ENCODE measurements around the gene TRANK1.
A peak's percentile ranks its signal among the peaks of the same experiment; 100 is the strongest.
"Not testable (repeated sequence)": the region's sequence is repeated elsewhere in the genome, so short reads cannot be mapped to it uniquely, and the experiment has no call there.

Gene TRANK1

DNA sequence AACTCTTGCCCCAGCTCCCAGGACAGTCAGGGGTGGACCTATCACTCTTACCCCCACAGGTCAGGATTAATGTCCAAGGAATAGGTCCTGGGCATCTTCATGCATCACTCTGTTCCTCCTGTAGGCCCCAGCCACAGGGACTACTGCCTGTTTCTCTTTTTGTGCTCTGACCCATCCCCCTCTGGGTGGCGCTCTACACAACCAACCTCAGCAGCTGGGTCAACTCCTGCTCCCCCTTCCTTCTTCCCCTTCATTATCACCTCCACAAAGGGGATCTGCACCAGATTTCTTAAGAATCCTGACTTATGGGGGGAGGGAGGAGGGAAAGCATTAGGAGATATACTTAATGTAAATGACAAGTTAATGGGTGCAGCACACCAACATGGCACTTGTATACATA, 12.2 kb upstream of the TRANK1 start:
- no peak overlapping the region for H3K4me3 ChIP-seq (ENCODE audit: low read length)
- TF ChIP-seq, protein P1, sequence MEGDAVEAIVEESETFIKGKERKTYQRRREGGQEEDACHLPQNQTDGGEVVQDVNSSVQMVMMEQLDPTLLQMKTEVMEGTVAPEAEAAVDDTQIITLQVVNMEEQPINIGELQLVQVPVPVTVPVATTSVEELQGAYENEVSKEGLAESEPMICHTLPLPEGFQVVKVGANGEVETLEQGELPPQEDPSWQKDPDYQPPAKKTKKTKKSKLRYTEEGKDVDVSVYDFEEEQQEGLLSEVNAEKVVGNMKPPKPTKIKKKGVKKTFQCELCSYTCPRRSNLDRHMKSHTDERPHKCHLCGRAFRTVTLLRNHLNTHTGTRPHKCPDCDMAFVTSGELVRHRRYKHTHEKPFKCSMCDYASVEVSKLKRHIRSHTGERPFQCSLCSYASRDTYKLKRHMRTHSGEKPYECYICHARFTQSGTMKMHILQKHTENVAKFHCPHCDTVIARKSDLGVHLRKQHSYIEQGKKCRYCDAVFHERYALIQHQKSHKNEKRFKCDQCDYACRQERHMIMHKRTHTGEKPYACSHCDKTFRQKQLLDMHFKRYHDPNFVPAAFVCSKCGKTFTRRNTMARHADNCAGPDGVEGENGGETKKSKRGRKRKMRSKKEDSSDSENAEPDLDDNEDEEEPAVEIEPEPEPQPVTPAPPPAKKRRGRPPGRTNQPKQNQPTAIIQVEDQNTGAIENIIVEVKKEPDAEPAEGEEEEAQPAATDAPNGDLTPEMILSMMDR (IDR thresholded peaks at IDR 0.05; ENCODE audit: insufficient read depth, low read depth, low read length, missing control alignments) = no peak
- DNase-seq (ENCODE audit: low read depth) = no peak

DNA sequence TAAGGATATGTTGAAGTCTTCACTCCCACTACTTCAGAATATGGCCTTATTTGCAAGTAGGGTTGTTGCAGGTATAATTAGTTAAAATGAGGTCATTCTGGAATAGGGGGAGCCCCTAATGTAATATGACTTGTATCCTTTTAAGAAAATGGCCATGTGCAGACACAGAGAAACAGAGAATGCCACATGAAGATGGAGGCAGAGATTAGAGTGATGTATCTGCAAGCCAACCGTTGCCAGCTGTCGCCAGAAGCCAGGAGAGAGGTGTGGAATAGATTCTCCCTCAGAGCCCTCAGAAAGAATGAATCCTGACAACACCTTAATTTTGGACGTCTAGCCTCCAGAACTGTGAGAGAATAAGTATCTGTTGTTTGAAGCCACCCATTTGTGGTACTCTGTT, 11.3 kb upstream of the TRANK1 start:
- no peak overlapping the region for H3K4me3 ChIP-seq (ENCODE audit: low read length)
- no peak for DNase-seq (ENCODE audit: low read depth)
- TF ChIP-seq, protein P1 (IDR thresholded peaks at IDR 0.05; ENCODE audit: insufficient read depth, low read depth, low read length, missing control alignments) = no peak

DNA sequence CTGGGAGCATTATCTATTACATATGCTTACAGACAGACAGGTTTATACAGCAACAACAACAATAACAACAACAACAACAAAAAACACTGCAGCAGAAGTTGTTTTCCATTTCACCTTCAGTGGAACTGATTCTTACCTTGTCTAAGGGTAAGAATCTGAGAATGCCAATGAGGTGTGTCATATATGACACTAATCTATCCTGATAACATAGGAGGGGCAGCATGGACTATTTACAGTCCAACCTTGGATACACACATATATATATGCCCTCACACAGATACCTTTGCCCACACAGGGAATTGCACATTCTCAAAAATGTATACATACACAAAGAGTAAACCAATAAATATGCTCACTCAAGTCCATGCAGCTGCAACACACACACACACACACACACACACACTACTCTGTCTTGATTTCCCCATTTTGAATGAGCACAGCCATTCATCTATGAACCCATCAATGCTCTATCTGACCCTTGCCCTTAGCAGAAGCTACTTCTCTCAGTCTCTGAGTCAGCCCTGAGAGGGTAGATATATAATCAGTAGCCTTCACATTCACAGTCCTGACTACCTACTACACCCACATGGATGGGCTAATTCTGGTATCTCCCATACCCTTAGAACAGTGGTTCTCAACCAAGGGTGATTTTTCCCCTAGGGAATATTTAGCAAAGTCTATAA, 9.7 kb upstream of the TRANK1 start:
- H3K4me3 ChIP-seq (ENCODE audit: low read length) = no peak overlapping the region
- TF ChIP-seq, protein P1 (IDR thresholded peaks at IDR 0.05; ENCODE audit: insufficient read depth, low read depth, low read length, missing control alignments) = no peak
- peak; percentile 14 for DNase-seq (ENCODE audit: low read depth)

DNA sequence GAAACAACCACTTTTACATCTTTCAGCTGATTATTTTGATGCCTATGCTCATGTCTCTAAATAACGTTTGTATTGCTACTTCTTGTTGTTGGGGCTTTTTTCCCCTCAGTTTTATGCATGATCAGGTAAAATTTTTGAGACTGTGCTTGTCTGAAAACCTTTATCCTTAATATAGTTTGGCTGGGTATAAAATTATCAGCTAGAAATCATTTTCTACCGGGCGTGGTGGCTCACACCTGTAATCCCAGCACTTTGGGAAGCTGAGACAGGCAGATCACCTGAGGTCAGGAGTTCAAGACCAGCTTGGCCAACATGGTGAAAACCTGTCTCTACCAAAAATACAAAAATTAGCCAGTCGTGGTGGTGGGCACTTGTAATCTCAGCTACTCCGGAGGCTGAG, 3.0 kb upstream of the TRANK1 start:
- DNase-seq (ENCODE audit: low read depth); H3K4me3 ChIP-seq (ENCODE audit: low read length): not testable (repeated sequence)

DNA sequence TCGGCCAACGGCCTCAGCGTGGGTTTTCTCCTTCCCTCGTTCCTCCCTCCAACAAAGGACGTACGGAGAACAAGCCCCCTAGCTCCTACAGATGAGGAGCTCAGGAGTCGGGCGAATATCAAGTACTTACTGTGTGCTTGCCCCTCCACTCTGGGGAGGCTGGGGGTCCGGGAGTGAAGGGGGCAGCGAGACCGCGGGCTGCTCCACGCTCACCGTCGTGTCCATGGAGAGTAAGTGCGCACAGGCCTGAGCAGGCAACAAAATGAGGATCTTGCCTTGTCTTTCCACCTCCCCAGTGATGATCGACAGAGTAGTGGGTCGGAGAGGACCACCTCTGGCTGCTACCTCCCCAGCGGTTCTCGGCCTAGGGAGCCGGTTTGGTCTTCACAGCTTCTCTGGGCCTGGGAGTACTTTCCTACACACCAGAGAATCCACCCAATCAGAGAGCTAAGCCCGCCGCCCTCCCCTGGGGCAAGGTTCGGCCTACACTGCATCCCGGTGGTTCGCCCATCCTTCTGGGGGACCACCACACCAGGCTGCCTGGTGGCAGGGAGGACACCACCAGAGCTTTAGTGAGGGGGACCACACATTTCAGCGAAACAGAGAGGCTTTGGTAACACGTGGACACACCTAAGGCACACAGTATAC, 603 bp upstream of the TRANK1 start:
- H3K4me3 ChIP-seq (ENCODE audit: low read length) = peak overlapping the region; percentile 56
- DNase-seq (ENCODE audit: low read depth) = no peak
- TF ChIP-seq, protein P1 (IDR thresholded peaks at IDR 0.05; ENCODE audit: insufficient read depth, low read depth, low read length, missing control alignments) = no peak

DNA sequence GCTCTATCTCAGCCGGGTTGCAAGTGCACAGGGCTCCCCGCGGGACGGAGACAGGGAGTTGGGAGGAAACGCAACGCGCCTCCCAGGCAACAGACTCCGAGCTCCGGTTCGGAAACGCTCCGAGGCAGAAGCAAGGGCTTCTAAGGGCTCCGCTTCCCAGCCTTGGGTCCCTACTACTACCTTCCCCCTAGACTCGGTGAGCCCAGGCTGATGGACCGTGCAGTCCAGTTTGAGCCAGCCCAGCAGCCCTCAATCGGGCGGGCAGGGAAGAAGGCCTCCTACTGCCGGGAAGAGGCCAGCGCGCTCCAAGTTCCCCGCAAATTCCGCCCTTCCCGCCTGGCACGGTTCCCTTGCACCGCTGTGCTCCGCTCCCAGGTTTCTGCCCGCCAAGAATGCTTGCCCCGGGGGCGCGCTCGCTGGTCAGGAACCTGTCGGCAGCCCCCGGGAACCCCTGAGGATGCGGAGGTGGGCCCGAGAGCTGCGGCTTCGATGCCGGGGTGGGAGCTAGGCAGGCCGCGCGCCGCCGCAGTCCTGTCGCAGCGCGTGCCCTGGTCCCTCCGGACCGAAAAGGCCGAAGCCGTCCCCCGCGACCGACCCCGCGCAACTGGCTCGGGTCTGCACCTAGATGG, 728 bp downstream of the TRANK1 start:
- peak overlapping the region; percentile 56 for H3K4me3 ChIP-seq (ENCODE audit: low read length)
- peak; percentile 53 for DNase-seq (ENCODE audit: low read depth)
- TF ChIP-seq, protein P1 (IDR thresholded peaks at IDR 0.05; ENCODE audit: insufficient read depth, low read depth, low read length, missing control alignments) = peak; percentile 12

DNA sequence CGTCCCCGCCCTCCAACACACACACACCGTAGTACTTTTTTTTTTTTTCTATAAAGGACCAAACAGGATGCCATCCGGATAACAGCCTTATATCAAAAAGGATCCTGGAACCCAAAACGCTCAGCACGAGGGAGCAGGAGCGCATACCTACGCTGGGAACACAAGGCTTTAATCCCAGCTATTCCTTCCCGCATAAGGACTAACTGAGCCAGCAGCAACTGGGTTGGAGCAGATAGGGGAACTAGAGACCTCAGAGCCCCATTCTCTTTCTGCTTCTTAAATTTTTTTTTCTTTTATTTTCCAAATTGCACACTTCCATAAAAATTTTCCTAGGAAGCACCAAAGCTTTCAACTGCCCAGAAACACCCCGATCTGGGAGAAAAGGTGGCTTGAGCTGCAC, 1.3 kb downstream of the TRANK1 start:
- TF ChIP-seq, protein P1 (IDR thresholded peaks at IDR 0.05; ENCODE audit: insufficient read depth, low read depth, low read length, missing control alignments) = no peak
- peak overlapping the region; percentile 56 for H3K4me3 ChIP-seq (ENCODE audit: low read length)
- no peak for DNase-seq (ENCODE audit: low read depth)

Measured in epithelial cell of esophagus (primary cell).